Measurements from ENCODE around the gene ATP6AP2. TPM values are rescaled to one million over a fixed set of nuclear protein-coding genes. Genes with fewer than 3 reads are reported as not detected.

ATP6AP2 gene
- polyA plus RNA-seq, 1 of the 3 experiments (the other 2 are of a cell fraction): 160 TPM

DNA sequence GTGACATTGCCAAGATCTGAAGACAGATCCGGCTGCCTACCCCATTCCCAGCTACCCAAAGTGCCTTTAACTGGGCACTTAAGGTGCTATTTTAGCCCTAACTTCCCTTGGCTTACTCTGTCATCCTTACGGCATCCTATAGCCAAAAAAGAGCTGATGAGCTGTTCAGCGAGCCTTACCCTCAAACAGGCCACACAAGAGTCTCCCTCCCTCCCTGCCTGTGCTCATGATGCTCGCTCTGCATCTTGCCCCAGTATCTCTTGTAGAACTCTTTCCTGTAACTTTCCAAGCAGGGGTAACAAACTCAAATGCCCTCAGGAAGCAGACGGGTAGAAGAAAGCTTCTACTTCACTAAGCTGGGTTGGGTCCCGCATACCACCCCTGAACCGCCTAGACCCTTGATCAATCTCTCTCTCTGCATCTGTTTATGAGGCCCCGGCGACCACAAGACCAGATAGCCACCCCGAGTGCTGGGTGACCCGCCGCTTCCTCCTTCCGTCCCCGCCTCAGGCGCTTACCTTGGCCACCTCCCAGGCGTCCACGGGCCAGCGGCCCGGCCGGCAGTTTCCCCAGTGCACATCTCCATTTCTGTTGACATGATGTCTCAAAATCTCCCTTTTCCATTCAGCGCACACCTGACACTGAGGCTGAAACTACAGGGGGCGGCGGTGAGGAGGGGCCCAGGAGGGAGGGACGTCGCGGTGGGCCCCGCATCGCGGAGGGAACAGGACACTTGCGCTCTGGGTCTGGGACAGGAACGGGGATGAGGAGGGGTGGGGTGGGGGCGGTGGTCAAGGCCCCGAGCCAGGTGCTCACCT is 65.9 kb downstream of the ATP6AP2 start:
- H4K20me1 ChIP-seq (ENCODE audit: insufficient read depth): peaks cover 12% of the 10 kb centered on the region
- H3K27me3 ChIP-seq (ENCODE audit: insufficient read depth): no peaks in the 10 kb centered on the region
- POLR2A ChIA-PET: interaction anchor here (0.6 to 1.1 kb wide), 2 partner anchors 18 to 469 kb away, joined by 3 to 4 read pairs; no protein-coding TSS in a partner anchor
- H3K9me2 ChIP-seq: no peaks in the 10 kb centered on the region
- H3K4me3 ChIP-seq (ENCODE audit: low read depth in 2 of 2, low read length in 1 of 2): peak overlapping the region; percentile 81 to 86
- peaks cover 51% of the 10 kb centered on the region for H3K79me2 ChIP-seq (ENCODE audit: insufficient read depth)
- no peaks in the 10 kb centered on the region for H3K9me3 ChIP-seq
- whole genome bisulfite sequencing (ENCODE audit: low lambda C conversion rate): 5% methylated on average over 27 of the region's 33 CpGs
- H2AFZ ChIP-seq (ENCODE audit: low read depth): peak overlapping the region; percentile 41
- peak overlapping the region; percentile 80 for H3K9ac ChIP-seq
- DNase-seq: peak; percentile 62
- H3K27ac ChIP-seq (ENCODE audit: low read depth in 2 of 2, low read length in 1 of 2): peak overlapping the region; percentile 40 to 67
- H3K36me3 ChIP-seq (replicated peaks in 1 of 2; ENCODE audit: control insufficient read depth in 1 of 2, insufficient read depth in 2 of 2, low read length in 1 of 2): peaks cover 11 to 27% of the 10 kb centered on the region in 2 experiments
- H3K4me2 ChIP-seq: peak overlapping the region; percentile 93
- CTCF ChIA-PET: interaction anchor here (0.6 to 1.7 kb wide), 2 partner anchors 9 to 103 kb away, joined by 3 to 8 read pairs; no protein-coding TSS in a partner anchor
- H3F3A ChIP-seq (replicated peaks; ENCODE audit: insufficient read depth): peaks cover 5% of the 10 kb centered on the region
- TF ChIP-seq CHD2 (IDR thresholded peaks at IDR 0.05; ENCODE audit: low read length, partially characterized antibody) (no peak), RFX5 (IDR thresholded peaks at IDR 0.05; ENCODE audit: low read length) (no peak), EP300 (IDR thresholded peaks at IDR 0.05; ENCODE audit: borderline replicate concordance in 1 of 2, low read depth in 1 of 2, low read length in 1 of 2) (no peak), USF2 (IDR thresholded peaks at IDR 0.05; ENCODE audit: borderline replicate concordance, low read depth, low read length) (no peak)
- H3K4me1 ChIP-seq (ENCODE audit: control insufficient read depth in 1 of 2, insufficient read depth in 2 of 2, low read depth in 1 of 2, low read length in 1 of 2): peaks cover 10 to 15% of the 10 kb centered on the region in 2 experiments; a peak in 2 of 4 replicates

GRCh38 chrX:40647307-40648197 is 66.8 kb downstream of the ATP6AP2 start, which contains the start of gene CXorf38:
Gene CXorf38 (minus strand): TSS chrX:40647561. CDS start chrX:40647520, 41 bp downstream.
- peaks cover 43% of the 10 kb centered on the region for H3K79me2 ChIP-seq (ENCODE audit: insufficient read depth)
- TF ChIP-seq RCOR1 (IDR thresholded peaks at IDR 0.05; ENCODE audit: low read length): peak; percentile 45; the same call in 1 of the 2 replicates
- TF ChIP-seq TCF12 (IDR thresholded peaks at IDR 0.05): no peak
- peak; percentile 43 for TF ChIP-seq MXI1 (IDR thresholded peaks at IDR 0.05; ENCODE audit: low read depth, low read length)
- no peak for TF ChIP-seq FOXJ3 (CRISPR knock-in tag; IDR thresholded peaks at IDR 0.05)
- TF ChIP-seq NRF1 (IDR thresholded peaks at IDR 0.05; ENCODE audit: low read depth, low read length): peak; percentile 100
- no peak for TF ChIP-seq TEAD4 (IDR thresholded peaks at IDR 0.05; ENCODE audit: borderline replicate concordance, insufficient read depth)
- no peak for TF ChIP-seq EP300 (IDR thresholded peaks at IDR 0.05; ENCODE audit: borderline replicate concordance in 1 of 2, low read depth in 1 of 2, low read length in 1 of 2)
- TF ChIP-seq, protein P1, sequence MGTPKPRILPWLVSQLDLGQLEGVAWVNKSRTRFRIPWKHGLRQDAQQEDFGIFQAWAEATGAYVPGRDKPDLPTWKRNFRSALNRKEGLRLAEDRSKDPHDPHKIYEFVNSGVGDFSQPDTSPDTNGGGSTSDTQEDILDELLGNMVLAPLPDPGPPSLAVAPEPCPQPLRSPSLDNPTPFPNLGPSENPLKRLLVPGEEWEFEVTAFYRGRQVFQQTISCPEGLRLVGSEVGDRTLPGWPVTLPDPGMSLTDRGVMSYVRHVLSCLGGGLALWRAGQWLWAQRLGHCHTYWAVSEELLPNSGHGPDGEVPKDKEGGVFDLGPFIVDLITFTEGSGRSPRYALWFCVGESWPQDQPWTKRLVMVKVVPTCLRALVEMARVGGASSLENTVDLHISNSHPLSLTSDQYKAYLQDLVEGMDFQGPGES (IDR thresholded peaks at IDR 0.05; ENCODE audit: low read depth, low read length): no peak
- TF ChIP-seq SIN3A (IDR thresholded peaks at IDR 0.05; ENCODE audit: borderline replicate concordance, low read depth, low read length): 0 out of 2 replicates have a peak, but pooled peaks have one; percentile 54
- TF ChIP-seq ELF1 (IDR thresholded peaks at IDR 0.05): peak; percentile 84
- TF ChIP-seq POLR2AphosphoS5 (IDR thresholded peaks at IDR 0.05; ENCODE audit: low read depth, low read length): peak; percentile 79
- TF ChIP-seq PBX3 (IDR thresholded peaks at IDR 0.05): 0 out of 2 replicates have a peak, but pooled peaks have one; percentile 29
- TF ChIP-seq CTCF (IDR thresholded peaks at IDR 0.05): peak; percentile 38
- 9% methylated on average over 11 of the region's 66 CpGs for WGBS (ENCODE audit: low lambda C conversion rate)
- H4K20me1 ChIP-seq (ENCODE audit: insufficient read depth): peaks cover 11% of the 10 kb centered on the region; the same call in 1 of the 2 replicates
- no peaks in the 10 kb centered on the region for H3K9me3 ChIP-seq
- no peaks in the 10 kb centered on the region for H3K9me2 ChIP-seq
- H3K27me3 ChIP-seq (ENCODE audit: insufficient read depth): no peaks in the 10 kb centered on the region
- peak; percentile 96 for DNase-seq
- H3K4me1 ChIP-seq (ENCODE audit: control insufficient read depth in 1 of 2, insufficient read depth in 2 of 2, low read depth in 1 of 2, low read length in 1 of 2): peaks cover 10 to 15% of the 10 kb centered on the region in 2 experiments; a peak in 2 of 4 replicates
- peak within 1 kb of the TSS; percentile 98 for H2AFZ ChIP-seq (ENCODE audit: low read depth)
- H3K4me3 ChIP-seq (ENCODE audit: low read depth in 2 of 2, low read length in 1 of 2): peak within 1 kb of the TSS; percentile 81 to 86
- H3F3A ChIP-seq (replicated peaks; ENCODE audit: insufficient read depth): peaks cover 10% of the 10 kb centered on the region
- H3K36me3 ChIP-seq (replicated peaks in 1 of 2; ENCODE audit: control insufficient read depth in 1 of 2, insufficient read depth in 2 of 2, low read length in 1 of 2): peaks cover 15 to 30% of the 10 kb centered on the region in 2 experiments
- peak within 1 kb of the TSS; percentile 80 for H3K9ac ChIP-seq
- peak within 1 kb of the TSS; percentile 93 for H3K4me2 ChIP-seq
- POLR2A ChIA-PET: interaction anchor here (1.1 kb wide), 1 partner anchor 88 kb away, joined by 3 read pairs; the partner anchor contains the start of gene MED14
- CTCF ChIA-PET: interaction anchor here (0.6 to 1.7 kb wide), 3 partner anchors 8 to 104 kb away, joined by 3 to 8 read pairs (median 7); no protein-coding TSS in a partner anchor
- H3K27ac ChIP-seq (ENCODE audit: low read depth in 2 of 2, low read length in 1 of 2): peak within 1 kb of the TSS; percentile 67 to 71
